ENCODE results near the gene KCNJ8. TPM values are rescaled to one million over a fixed set of nuclear protein-coding genes. Genes with fewer than 3 reads are reported as not detected.

KCNJ8 gene
- total and polyA plus RNA-seq, 2 experiments from 2014 or later: 12.7 to 17.8 TPM

- H2AFZ ChIP-seq: peak overlapping the region; percentile 40; the same call in 1 of the 2 replicates
- DNase-seq: peak; percentile 84
- no peaks in the 10 kb centered on the region for H3K79me2 ChIP-seq (ENCODE audit: insufficient read depth)
- peak overlapping the region; percentile 88 for H3K4me2 ChIP-seq (ENCODE audit: unreplicated experiment)
- no peaks in the 10 kb centered on the region for H3K27me3 ChIP-seq (replicated peaks; ENCODE audit: insufficient read depth)
- in situ Hi-C loops (cut with MboI): no loop called here
- H3F3A ChIP-seq (ENCODE audit: insufficient read depth): peaks cover 54% of the 10 kb centered on the region
- no peaks in the 10 kb centered on the region for H3K36me3 ChIP-seq (ENCODE audit: low read depth)
- H3K27ac ChIP-seq: peak overlapping the region; percentile 61
- WGBS, 2 experiments (ENCODE audit: low coverage in 1 of 2, low lambda C conversion rate in 2 of 2, missing lambda C conversion rate in 2 of 2): 0 to 2% methylated on average over 1 of the region's 1 CpG
- no peak overlapping the region for H3K9ac ChIP-seq
- H3K4me3 ChIP-seq: peak overlapping the region; percentile 95
- H3K4me1 ChIP-seq (ENCODE audit: insufficient read depth): peaks cover 51% of the 10 kb centered on the region
- H3K9me2 ChIP-seq (ENCODE audit: insufficient read depth): no peaks in the 10 kb centered on the region
- H3K9me3 ChIP-seq (ENCODE audit: low read depth): no peaks in the 10 kb centered on the region
- no peaks in the 10 kb centered on the region for H4K20me1 ChIP-seq (ENCODE audit: insufficient read depth)
- TF ChIP-seq EZH2 (IDR thresholded peaks at IDR 0.05; ENCODE audit: insufficient read depth, poor library complexity, severe bottlenecking) (no peak), EZH2phosphoT487 (IDR thresholded peaks at IDR 0.05; ENCODE audit: insufficient read depth, low read depth) (no peak)
Measured at GRCh38 chr12:21771311-21771710, 3.2 kb downstream of the KCNJ8 start.

DNA sequence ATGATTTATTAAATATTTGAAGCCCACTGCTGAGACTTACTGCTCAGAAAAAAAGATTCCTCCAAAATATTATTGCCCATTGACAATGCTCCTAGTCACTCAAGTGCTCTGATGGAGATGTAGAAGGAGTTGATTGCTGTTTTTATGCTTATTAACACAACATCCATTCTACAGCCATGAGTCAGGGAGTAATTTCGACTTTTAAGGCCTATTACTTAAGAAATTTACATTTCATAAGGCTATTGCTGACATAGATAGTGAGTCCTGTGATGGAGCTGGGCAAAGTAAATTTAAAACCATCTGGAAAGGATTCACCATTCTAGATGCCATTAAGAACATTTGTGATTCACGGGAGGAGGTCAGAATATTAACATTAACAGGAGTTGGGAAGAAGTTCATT, 5.2 kb downstream of the KCNJ8 start:
- peak; percentile 53 for DNase-seq
- H3F3A ChIP-seq (ENCODE audit: insufficient read depth): peaks cover 45% of the 10 kb centered on the region
- in situ Hi-C loops (cut with MboI): no loop called here

GRCh38 chr12:21766403-21766802, 8.1 kb downstream of the KCNJ8 start:
- TF ChIP-seq EZH2 (IDR thresholded peaks at IDR 0.05; ENCODE audit: insufficient read depth, poor library complexity, severe bottlenecking): no peak
- no peak for TF ChIP-seq EZH2phosphoT487 (IDR thresholded peaks at IDR 0.05; ENCODE audit: insufficient read depth, low read depth)
- Histone ChIP-seq H4K20me1 (ENCODE audit: insufficient read depth) (no peaks in the 10 kb centered on the region), H3K79me2 (ENCODE audit: insufficient read depth) (no peaks in the 10 kb centered on the region), H3K4me1 (ENCODE audit: insufficient read depth) (peaks cover 28% of the 10 kb centered on the region), H3K36me3 (ENCODE audit: low read depth) (0 out of 2 replicates have a peak, but pooled peaks cover 5% of the 10 kb centered on the region), H3F3A (ENCODE audit: insufficient read depth) (peaks cover 27% of the 10 kb centered on the region), H3K4me3 (no peak overlapping the region), H3K9ac (no peak overlapping the region), H3K4me2 (ENCODE audit: unreplicated experiment) (no peak overlapping the region), H3K27ac (no peak overlapping the region), H3K9me3 (ENCODE audit: low read depth) (no peaks in the 10 kb centered on the region), H3K9me2 (ENCODE audit: insufficient read depth) (no peaks in the 10 kb centered on the region), H3K27me3 (replicated peaks; ENCODE audit: insufficient read depth) (no peaks in the 10 kb centered on the region), H2AFZ (no peak overlapping the region)
- 93 to 96% methylated on average over 2 of the region's 2 CpGs for WGBS, 2 experiments (ENCODE audit: low coverage in 1 of 2, low lambda C conversion rate in 2 of 2, missing lambda C conversion rate in 2 of 2)
- in situ Hi-C loops (cut with MboI): no loop called here
- DNase-seq: no peak

More for the DNA sequence above, 5.2 kb downstream of the KCNJ8 start:
- H3K36me3 ChIP-seq (ENCODE audit: low read depth): 0 out of 2 replicates have a peak, but pooled peaks cover 5% of the 10 kb centered on the region
- 32 to 46% methylated on average over 2 of the region's 2 CpGs for WGBS, 2 experiments (ENCODE audit: low coverage in 1 of 2, low lambda C conversion rate in 2 of 2, missing lambda C conversion rate in 2 of 2)
- TF ChIP-seq EZH2 (IDR thresholded peaks at IDR 0.05; ENCODE audit: insufficient read depth, poor library complexity, severe bottlenecking) (no peak), EZH2phosphoT487 (IDR thresholded peaks at IDR 0.05; ENCODE audit: insufficient read depth, low read depth) (peak; percentile 58; the same call in 1 of the 2 replicates)
- H2AFZ ChIP-seq: no peak overlapping the region
- no peaks in the 10 kb centered on the region for H3K9me3 ChIP-seq (ENCODE audit: low read depth)
- no peaks in the 10 kb centered on the region for H3K9me2 ChIP-seq (ENCODE audit: insufficient read depth)
- no peaks in the 10 kb centered on the region for H4K20me1 ChIP-seq (ENCODE audit: insufficient read depth)
- peaks cover 51% of the 10 kb centered on the region for H3K4me1 ChIP-seq (ENCODE audit: insufficient read depth)
- no peak overlapping the region for H3K9ac ChIP-seq
- H3K27me3 ChIP-seq (replicated peaks; ENCODE audit: insufficient read depth): no peaks in the 10 kb centered on the region
- no peaks in the 10 kb centered on the region for H3K79me2 ChIP-seq (ENCODE audit: insufficient read depth)
- H3K4me3 ChIP-seq: no peak overlapping the region
- H3K27ac ChIP-seq: peak overlapping the region; percentile 40
- peak overlapping the region; percentile 24 for H3K4me2 ChIP-seq (ENCODE audit: unreplicated experiment)

DNA sequence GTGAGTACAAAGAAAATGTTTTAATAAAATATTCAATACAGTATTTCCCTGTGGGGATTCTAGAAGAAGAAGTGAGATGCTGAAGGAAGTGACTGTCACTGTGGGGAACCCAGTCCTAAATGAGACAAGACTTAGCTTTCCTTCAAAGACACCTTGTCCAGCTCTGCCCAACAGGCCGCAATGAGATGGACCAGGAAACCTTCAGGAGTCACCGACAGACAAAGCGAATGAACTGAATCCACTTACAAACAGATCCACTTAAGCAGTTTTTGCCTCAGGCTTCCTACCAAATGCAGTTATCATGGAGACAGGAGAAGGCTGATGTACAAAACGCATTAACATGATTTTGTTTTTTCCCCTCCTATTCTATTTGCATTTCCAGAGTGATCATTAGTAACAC, 9.6 kb downstream of the KCNJ8 start:
- no peaks in the 10 kb centered on the region for H3K79me2 ChIP-seq (ENCODE audit: insufficient read depth)
- peaks cover 15% of the 10 kb centered on the region for H3K4me1 ChIP-seq (ENCODE audit: insufficient read depth)
- no peak overlapping the region for H3K4me3 ChIP-seq
- H3F3A ChIP-seq (ENCODE audit: insufficient read depth): peaks cover 13% of the 10 kb centered on the region
- H3K4me2 ChIP-seq (ENCODE audit: unreplicated experiment): no peak overlapping the region
- 92 to 97% methylated on average over 4 of the region's 4 CpGs for WGBS, 2 experiments (ENCODE audit: low coverage in 1 of 2, low lambda C conversion rate in 2 of 2, missing lambda C conversion rate in 2 of 2)
- DNase-seq: no peak
- H3K9me3 ChIP-seq (ENCODE audit: low read depth): no peaks in the 10 kb centered on the region
- H3K9me2 ChIP-seq (ENCODE audit: insufficient read depth): no peaks in the 10 kb centered on the region
- H3K27ac ChIP-seq: no peak overlapping the region
- no peaks in the 10 kb centered on the region for H4K20me1 ChIP-seq (ENCODE audit: insufficient read depth)
- 0 out of 2 replicates have a peak, but pooled peaks cover 5% of the 10 kb centered on the region for H3K36me3 ChIP-seq (ENCODE audit: low read depth)
- H2AFZ ChIP-seq: no peak overlapping the region
- no peaks in the 10 kb centered on the region for H3K27me3 ChIP-seq (replicated peaks; ENCODE audit: insufficient read depth)
- no peak for TF ChIP-seq EZH2 (IDR thresholded peaks at IDR 0.05; ENCODE audit: insufficient read depth, poor library complexity, severe bottlenecking)
- no peak for TF ChIP-seq EZH2phosphoT487 (IDR thresholded peaks at IDR 0.05; ENCODE audit: insufficient read depth, low read depth)
- in situ Hi-C loops (cut with MboI): no loop called here
- no peak overlapping the region for H3K9ac ChIP-seq
